Peyer's patch (tissue), 4 donors: ENCODE results near the gene NDFIP2. TPM values are rescaled to one million over a fixed set of nuclear protein-coding genes. Genes with fewer than 3 reads are reported as not detected.
"Not testable (repeated sequence)": the region's sequence is repeated elsewhere in the genome, so short reads cannot be mapped to it uniquely, and the experiment has no call there.

Experiments
- DNase-seq, 3 donors: peaks; one replicate each; pipeline ENCODE4 v3.0.0-alpha.2; 2017 to 2019
- H3K27ac ChIP-seq, 4 donors: fragments of 200-600 bp; sonication (generic); one replicate each; pipeline ENCODE4 v1.5.1; 2016 to 2019
- H3K27me3 ChIP-seq, 2 donors: fragments of 200-600 bp; sonication (generic); one replicate each; pipeline ENCODE4 v1.5.1; 2019
- H3K36me3 ChIP-seq, 3 donors: fragments of 200-600 bp; sonication (generic); one replicate each; pipeline ENCODE4 v1.5.1; 2016 to 2019
- H3K4me1 ChIP-seq, 4 donors: fragments of 200-600 bp; sonication (generic); one replicate each; pipeline ENCODE4 v1.5.1; 2016 to 2019
- H3K4me3 ChIP-seq, 4 donors: fragments of 200-600 bp; sonication (generic); 1 replicate in 3 of 4; 2 replicates in 1 of 4; pipeline ENCODE4 v1.5.1; 2016 to 2019; ENCODE audit warnings: mild to moderate bottlenecking in 1 of 4
- H3K9me3 ChIP-seq, 4 donors: fragments of 200-600 bp; sonication (generic); one replicate each; pipeline ENCODE4 v1.5.1; 2016 to 2019; ENCODE audit warnings: mild to moderate bottlenecking in 1 of 4
- CTCF ChIP-seq, 6 experiments: fragments of 450-650 bp in 4 of 6; fragments of 200-600 bp in 2 of 6; sonication (generic) in 1 of 6; IDR thresholded peaks; one replicate each; pipeline ENCODE4 v1.5.1; 2017 to 2019; ENCODE audit warnings: antibody characterized with exemption in 6 of 6, mild to moderate bottlenecking in 3 of 6, moderate library complexity in 1 of 6
- POLR2A ChIP-seq, 2 donors: fragments of 450-650 bp; IDR thresholded peaks; one replicate each; pipeline ENCODE4 v1.5.1; 2017; ENCODE audit warnings: antibody characterized with exemption in 2 of 2, mild to moderate bottlenecking in 2 of 2, moderate library complexity in 2 of 2
- total RNA-seq, 4 donors: library from RNA; depleted of rRNA; stranded (reverse); fragments of >200 nt; gene quantifications; one replicate each; pipeline ENCODE4 v1.1.0, GENCODE V29; 2016

NDFIP2 gene
- total RNA-seq, 4 donors from 2014 or later, result 28.1 to 102 (median 59.6) TPM

- TF ChIP-seq POLR2A (IDR thresholded peaks at IDR 0.05) (no peak), CTCF (IDR thresholded peaks at IDR 0.05) (no peak)
- H3K9me3 ChIP-seq, result no peaks in the 10 kb centered on the region
- H3K4me3 ChIP-seq, result no peak overlapping the region
- H3K27me3 ChIP-seq, result no peaks in the 10 kb centered on the region
- no peak for DNase-seq
- H3K4me1 ChIP-seq, result no peaks in the 10 kb centered on the region
- no peaks in the 10 kb centered on the region for H3K36me3 ChIP-seq
- no peak overlapping the region for H3K27ac ChIP-seq
Observed at GRCh38 chr13:79591493-79591892, 110.5 kb downstream of the NDFIP2 start.

- H3K4me1 ChIP-seq, result no peaks in the 10 kb centered on the region
- no peaks in the 10 kb centered on the region for H3K27me3 ChIP-seq
- H3K36me3 ChIP-seq, result no peaks in the 10 kb centered on the region
- no peak overlapping the region for H3K27ac ChIP-seq
- DNase-seq, result no peak
- no peaks in the 10 kb centered on the region for H3K9me3 ChIP-seq
- no peak for TF ChIP-seq CTCF (IDR thresholded peaks at IDR 0.05)
- H3K4me3 ChIP-seq, result no peak overlapping the region
Observed at GRCh38 chr13:79593121-79593520, 112.2 kb downstream of the NDFIP2 start.

- H3K9me3 ChIP-seq, result no peaks in the 10 kb centered on the region
- TF ChIP-seq POLR2A (IDR thresholded peaks at IDR 0.05) (no peak), CTCF (IDR thresholded peaks at IDR 0.05) (no peak)
- H3K27me3 ChIP-seq, result no peaks in the 10 kb centered on the region
- no peaks in the 10 kb centered on the region for H3K36me3 ChIP-seq
- H3K27ac ChIP-seq, result no peak overlapping the region
- no peaks in the 10 kb centered on the region for H3K4me1 ChIP-seq
- no peak overlapping the region for H3K4me3 ChIP-seq
- no peak for DNase-seq
Observed at GRCh38 chr13:79593641-79594275, 112.8 kb downstream of the NDFIP2 start.

- H3K27ac ChIP-seq, H3K4me1 ChIP-seq, H3K9me3 ChIP-seq, H3K27me3 ChIP-seq, H3K4me3 ChIP-seq, H3K36me3 ChIP-seq, DNase-seq: not testable (repeated sequence)
Observed at GRCh38 chr13:79600146-79600545, 119.2 kb downstream of the NDFIP2 start.

- no peak for DNase-seq
- Histone ChIP-seq H3K9me3 (peaks cover 0 to 4% (median 0%) of the 10 kb centered on the region in 4 donors), H3K27ac (no peak overlapping the region), H3K4me1 (no peaks in the 10 kb centered on the region), H3K27me3 (no peaks in the 10 kb centered on the region), H3K36me3 (no peaks in the 10 kb centered on the region), H3K4me3 (no peak overlapping the region)
- TF ChIP-seq CTCF (IDR thresholded peaks at IDR 0.05) (no peak), POLR2A (IDR thresholded peaks at IDR 0.05) (no peak)
Observed at GRCh38 chr13:79602936-79603335, 122.0 kb downstream of the NDFIP2 start.

- no peak overlapping the region for H3K4me3 ChIP-seq
- no peaks in the 10 kb centered on the region for H3K4me1 ChIP-seq
- no peaks in the 10 kb centered on the region for H3K36me3 ChIP-seq
- H3K9me3 ChIP-seq, result peaks cover 0 to 4% (median 0%) of the 10 kb centered on the region in 4 donors
- H3K27me3 ChIP-seq, result no peaks in the 10 kb centered on the region
- no peak overlapping the region for H3K27ac ChIP-seq
- DNase-seq, result no peak
- no peak for TF ChIP-seq CTCF (IDR thresholded peaks at IDR 0.05)
Observed at GRCh38 chr13:79604752-79605151, 123.8 kb downstream of the NDFIP2 start.

Other genes starting within 250 kb of the NDFIP2 start
- gene RBM26, start 74.9 kb upstream of the NDFIP2 start, total RNA-seq, result 10 to 100 TPM; 34.8 to 96.6 (median 44.5) TPM